ENCODE data around the gene FRY.
A peak's percentile ranks its signal among the peaks of the same experiment; 100 is the strongest.
"Not testable (repeated sequence)": the region's sequence is repeated elsewhere in the genome, so short reads cannot be mapped to it uniquely, and the experiment has no call there.

FRY gene

GRCh38 chr13:32044446-32044845 lies 12.9 kb downstream of the FRY start:
- DNase-seq, result no peak

DNA sequence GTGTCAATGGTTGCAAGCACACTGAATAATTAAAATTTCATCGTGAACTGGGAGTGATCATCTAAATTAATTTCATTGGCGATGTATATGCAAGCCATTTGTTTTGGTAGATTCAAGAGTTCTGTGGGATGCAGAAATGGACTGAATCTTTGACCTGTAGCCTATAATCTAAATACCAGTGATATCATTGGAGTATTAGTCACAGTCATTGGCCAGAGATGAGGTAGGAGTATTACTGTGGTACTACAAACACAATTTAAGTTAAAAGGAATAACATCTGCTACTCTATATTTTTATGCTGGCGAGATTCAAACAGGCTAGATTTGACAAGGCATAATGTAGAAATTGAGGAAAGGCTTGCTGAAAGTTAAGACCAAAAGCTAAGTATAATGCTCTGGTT lies 14.0 kb downstream of the FRY start:
- DNase-seq, result no peak

DNA sequence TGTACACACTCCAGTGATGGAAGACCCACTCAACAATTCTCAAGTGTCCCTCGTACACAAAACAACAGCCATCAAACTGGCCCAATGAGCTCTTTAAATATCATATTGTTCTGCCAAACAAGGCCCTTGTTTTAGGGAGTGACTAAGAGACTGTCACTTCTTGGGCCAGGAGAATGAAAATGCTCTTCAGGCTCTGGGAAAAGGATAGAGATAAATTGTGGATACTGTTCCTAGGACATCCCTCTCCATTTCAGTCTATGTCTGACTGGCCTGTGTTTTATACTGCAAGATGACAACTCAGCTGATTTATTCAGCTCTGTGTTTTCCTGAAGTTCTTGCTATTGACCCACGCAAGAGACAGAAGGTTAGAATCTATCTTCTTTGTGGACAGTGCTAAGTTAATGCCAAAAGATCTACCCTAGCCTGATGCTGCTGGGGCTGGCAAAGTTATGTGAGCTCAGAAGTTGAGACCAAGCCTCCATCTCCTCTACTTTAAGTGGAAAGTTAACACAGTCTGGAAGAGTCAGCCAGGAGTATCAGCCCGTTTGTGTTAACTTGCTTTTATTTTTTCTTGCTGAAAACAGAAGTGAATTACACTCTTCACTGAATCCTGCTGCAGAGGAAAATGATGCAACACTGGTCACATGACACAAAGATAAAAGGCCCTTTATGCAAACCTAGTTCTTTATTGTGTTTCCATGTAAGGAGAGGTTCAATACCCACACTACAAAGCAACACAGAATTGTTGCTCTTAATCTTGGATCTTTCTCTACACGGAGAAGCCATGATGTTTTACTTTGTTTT lies 14.6 kb downstream of the FRY start:
- no peak for DNase-seq

DNA sequence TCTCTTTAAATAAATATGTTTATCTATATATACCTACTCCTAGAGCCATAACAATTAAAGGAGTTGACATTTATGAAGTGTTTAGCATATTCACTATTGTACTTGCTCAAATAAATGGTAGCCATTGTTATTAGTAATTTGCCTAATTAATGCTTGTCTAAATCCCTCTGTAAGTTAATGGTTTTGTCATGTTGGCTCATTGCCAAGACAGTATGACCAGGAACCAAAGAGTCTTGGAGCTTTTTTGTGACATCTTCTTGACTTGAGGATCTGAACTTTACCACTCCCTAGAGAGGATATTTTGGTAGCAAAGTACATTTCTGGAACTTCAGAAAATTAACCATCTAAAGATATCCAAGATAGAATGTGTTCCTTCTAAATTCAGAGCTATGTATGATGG lies 15.5 kb downstream of the FRY start:
- peak in 1 of 2 experiments; percentile 14 for DNase-seq

DNA sequence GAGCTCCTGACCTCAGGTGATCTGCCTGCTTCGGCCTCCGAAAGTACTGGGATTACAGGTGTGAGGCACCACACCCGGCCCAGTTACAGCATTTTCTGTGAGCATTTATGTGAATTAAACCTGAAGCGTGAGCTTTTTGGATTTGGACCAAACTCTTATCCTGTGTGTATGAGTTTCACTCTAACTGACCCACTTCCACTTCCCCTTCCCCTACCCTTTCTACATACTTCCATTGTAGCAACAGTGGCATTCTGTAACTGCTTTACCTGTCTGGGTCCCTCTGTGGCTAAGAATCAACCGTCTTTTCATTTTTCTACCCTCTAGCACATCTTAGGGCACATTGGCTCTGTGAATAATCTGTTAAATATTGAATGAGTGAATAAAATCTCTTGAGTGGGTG lies 16.2 kb downstream of the FRY start:
- no peak for DNase-seq

DNA sequence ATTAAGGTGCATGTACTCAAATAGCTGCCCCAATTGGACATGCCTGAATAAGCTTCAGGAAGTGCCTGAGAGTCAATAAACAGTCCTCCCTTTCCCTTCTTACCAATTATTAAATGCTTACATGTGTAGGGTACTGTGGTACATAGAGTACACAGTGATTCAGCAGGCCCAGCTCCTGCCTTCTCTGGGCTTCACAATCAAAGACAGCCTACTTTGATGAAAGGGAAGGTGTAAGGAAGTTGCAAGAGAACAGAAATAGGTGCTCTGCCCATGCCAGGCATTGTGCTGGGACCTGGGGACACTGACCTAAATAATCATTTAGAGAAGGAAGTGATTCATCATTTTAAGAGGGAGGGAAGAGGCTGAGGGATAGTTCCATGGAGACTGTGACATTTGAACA lies 17.2 kb downstream of the FRY start:
- DNase-seq, result no peak

GRCh38 chr13:32051156-32051555 lies 19.6 kb downstream of the FRY start:
- DNase-seq, result no peak

DNA sequence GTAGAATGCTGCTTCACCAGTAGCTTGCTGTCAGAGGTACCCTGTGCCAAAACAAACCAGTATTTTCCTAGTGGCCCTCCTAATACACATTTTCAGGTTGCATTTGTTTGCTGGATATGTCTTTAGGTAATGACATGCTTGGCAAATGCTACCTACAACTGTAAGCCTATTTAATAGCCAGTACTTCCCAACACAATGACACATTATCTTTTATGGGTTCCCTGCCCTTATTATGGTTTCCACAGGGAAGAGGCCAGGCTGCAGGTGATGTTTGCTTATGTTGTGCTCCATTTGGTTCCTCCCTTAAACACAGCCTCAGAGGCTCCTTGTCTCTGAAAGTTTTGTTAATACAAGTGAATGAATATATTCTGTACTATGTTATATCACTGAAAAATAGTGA lies 24.7 kb downstream of the FRY start:
- DNase-seq, result no peak

DNA sequence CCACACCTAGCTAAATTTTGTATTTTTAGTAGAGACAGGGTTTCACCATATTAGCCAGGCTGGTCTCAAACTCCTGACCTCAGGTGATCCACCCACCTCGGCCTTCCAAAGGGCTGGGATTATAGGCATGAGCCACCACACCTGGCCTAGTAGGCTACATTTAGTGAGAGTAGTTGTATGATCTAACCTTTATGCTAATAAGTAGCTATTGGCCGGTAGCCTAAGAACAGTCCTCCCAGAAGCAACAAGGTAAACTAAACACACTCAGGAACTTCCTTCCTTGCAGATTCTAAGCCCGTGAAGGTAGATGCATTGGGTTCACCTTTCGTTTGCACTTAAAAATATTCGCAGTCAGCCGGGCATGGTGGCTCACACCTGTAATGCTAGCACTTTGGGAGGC lies 25.8 kb downstream of the FRY start:
- not testable (repeated sequence) for DNase-seq

GRCh38 chr13:32059511-32059984 lies 28.0 kb downstream of the FRY start:
- DNase-seq, result no peak

DNA sequence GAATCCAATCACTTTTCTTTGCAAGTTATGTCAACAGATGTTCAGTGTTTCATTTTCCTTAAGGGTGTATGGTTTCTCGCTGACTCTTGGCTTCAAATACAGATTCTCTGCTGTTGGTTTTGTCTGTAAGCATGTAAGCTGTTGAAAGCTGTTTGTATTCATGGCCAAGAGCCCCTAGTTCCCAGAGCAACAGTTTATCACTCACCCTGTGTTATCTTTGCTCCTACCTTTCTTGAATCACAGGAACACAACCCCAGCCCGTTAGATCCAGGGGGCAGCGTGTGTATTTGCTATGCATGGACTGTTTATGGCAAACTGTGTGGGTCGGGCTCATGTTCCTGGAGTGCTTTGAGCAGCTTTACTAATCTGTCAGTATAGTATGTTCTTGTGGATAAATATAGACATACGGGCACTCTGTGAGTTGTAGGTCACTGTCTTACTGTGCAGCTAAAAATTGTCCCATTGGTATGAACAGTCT lies 28.9 kb downstream of the FRY start:
- peak in 1 of 2 experiments; percentile 16 for DNase-seq

DNA sequence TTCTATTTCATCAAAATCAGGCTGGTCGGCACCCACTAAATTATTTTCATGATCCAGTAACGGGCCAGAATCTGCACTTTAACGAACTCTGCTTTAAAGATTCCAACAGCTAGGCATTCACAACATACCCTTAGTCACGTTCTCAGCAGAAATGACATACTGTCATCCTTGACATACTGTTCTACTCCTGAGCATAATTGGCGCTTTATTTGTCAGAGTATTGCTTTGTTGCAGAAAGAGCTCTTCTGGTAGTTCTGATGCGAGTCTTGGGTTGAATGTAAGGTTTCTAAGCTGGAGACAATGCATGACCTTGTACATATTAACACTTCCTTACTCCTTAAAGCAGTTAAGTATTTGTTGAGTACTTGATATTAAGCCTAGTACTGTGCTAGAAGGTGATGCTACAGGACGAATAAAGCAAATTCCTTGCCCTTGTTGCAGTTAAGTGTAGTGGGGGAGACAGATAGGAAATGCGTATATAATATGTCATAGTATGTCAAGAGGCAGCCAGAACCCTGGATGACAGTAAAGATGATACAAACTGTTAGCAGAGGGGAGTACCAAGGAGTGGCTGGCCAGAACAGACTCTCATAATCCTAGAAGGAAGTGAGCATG lies 32.2 kb downstream of the FRY start:
- no peak for DNase-seq

GRCh38 chr13:32067149-32067961 lies 35.8 kb downstream of the FRY start:
- no peak for DNase-seq

- DNase-seq, result no peak
Observed at GRCh38 chr13:32068255-32068654, 36.7 kb downstream of the FRY start.

GRCh38 chr13:32073180-32073864 lies 41.7 kb downstream of the FRY start:
- no peak for DNase-seq

- no peak for DNase-seq
Observed at GRCh38 chr13:32075170-32075851, 43.7 kb downstream of the FRY start.

DNA sequence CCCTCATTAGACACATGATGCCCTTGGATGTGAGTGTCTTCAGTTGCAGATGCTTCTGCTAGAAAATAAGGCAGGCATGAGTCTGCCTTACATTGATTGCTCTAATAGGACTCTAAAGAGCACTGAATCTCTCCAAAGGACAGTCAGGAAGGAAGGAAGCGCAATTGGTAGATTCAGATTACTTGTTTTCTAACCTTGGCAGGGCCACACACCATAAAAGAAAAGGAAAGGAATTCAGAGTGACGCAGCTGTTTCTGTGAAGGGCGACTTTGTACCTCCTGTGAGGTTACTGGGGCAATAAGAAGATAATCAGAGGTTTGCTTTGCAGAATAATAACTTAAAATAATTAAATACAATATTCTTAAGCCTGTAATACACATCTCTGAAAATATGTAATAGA lies 48.0 kb downstream of the FRY start:
- DNase-seq, result no peak

DNA sequence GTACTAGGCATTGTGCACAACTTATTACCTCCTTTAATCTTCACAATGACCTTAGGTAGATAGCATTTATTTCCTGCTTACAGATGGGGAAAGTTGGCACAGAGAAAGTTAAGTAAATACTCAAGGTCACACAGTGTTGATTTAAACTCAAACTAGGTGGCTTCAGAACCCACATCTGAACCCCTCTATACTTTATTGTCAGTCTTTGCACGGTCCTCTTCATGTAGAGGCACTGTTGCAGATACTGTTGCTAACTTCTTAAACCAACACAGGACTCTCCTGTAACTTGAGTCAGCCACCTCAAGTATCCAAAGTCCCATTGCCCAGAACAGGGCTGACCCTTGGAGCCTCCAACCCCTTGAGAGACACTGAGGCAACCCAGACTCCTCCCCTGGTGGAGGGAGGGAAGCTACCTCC lies 48.8 kb downstream of the FRY start:
- DNase-seq, result no peak

- no peak for DNase-seq
Observed at GRCh38 chr13:32081591-32081990, 50.0 kb downstream of the FRY start.

DNA sequence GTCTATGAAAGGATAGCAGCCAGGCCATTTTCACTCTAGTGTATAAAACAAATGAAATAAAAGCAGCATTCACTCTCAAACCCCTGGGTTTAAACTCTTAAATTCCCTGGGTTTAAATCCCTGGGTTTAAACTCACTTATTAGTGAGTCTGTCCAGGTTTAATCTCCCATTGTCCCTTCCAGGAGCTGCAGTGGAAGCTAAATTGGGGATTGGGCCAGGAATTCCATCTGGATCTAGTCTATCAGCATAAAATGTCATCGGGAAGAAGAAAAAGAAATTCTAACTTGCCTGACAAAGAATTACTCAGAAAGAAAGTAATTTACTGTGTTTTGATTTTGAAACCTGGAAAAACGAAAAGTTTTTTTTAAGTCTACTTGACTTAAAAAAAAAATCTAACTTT lies 54.8 kb downstream of the FRY start:
- DNase-seq, result no peak

GRCh38 chr13:32086791-32087441 lies 55.3 kb downstream of the FRY start:
- no peak for DNase-seq

Measured in NCI-H524 (cell line).